ENCODE measurements around the gene UQCRQ. TPM values are rescaled to one million over a fixed set of nuclear protein-coding genes. Genes with fewer than 3 reads are reported as not detected.

UQCRQ gene
- total and polyA plus RNA-seq, 5 experiments from 2014 or later, result 101 to 702 (median 594) TPM

- peaks cover 4 to 10% (median 7%) of the 10 kb centered on the region in 5 donors for H3K27me3 Mint-ChIP-seq
- H3K36me3 Mint-ChIP-seq, result no peaks in the 10 kb centered on the region
- ATAC-seq (no peak), DNase-seq (no peak)
- H3K9me3 Mint-ChIP-seq, result no peaks in the 10 kb centered on the region
- H3K4me1 Mint-ChIP-seq, result no peaks in the 10 kb centered on the region
- H3K27ac Mint-ChIP-seq, result no peak overlapping the region
- H3K4me3 Mint-ChIP-seq, result no peak overlapping the region
- POLR2A ChIA-PET, result interaction anchor here (0.7 kb wide), 1 partner anchor 69 kb away, joined by 3 read pairs; no protein-coding TSS in a partner anchor
Observed at GRCh38 chr5:132856011-132856410, 10.4 kb upstream of the UQCRQ start.

DNA sequence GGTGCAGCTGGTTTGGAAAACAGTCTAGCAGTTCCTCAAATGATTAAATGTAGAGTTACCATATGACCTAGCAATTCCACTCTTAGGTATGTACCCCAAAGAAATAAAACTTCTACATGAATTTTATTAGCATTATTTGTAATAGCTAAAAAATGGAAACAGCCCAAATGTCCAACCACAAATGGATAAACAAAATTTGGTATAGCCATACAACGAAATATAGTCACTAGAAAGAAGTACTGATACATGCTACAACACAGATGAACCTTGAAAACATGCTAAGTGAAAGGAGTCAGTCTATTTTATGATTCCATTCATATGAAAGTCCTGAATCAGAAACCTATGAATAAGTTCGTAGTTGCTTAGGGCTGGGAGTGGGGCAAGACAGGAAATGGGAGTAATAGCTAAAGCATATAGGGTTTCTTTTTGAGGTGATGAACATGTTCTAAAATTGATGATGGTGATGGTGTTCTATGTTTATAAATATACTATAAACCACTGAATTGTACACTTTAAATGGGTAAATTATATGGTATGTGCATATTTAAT, 6.5 kb upstream of the UQCRQ start:
- H3K27me3 Mint-ChIP-seq, result peaks cover 0 to 8% (median 4%) of the 10 kb centered on the region in 5 donors
- H3K9me3 Mint-ChIP-seq, result no peaks in the 10 kb centered on the region
- POLR2A ChIA-PET, result no interaction called here
- H3K4me1 Mint-ChIP-seq, result peaks cover 0 to 2% (median 0%) of the 10 kb centered on the region in 4 donors
- no peaks in the 10 kb centered on the region for H3K36me3 Mint-ChIP-seq
- ATAC-seq, result no peak
- H3K27ac Mint-ChIP-seq, result no peak overlapping the region
- no peak overlapping the region for H3K4me3 Mint-ChIP-seq
- DNase-seq, result no peak

GRCh38 chr5:132860742-132861141, 5.7 kb upstream of the UQCRQ start:
- Mint-ChIP-seq H3K4me3 (no peak overlapping the region), H3K27me3 (peaks cover 0 to 5% (median 1%) of the 10 kb centered on the region in 5 donors), H3K4me1 (peaks cover 3 to 8% (median 6%) of the 10 kb centered on the region in 4 donors), H3K36me3 (no peaks in the 10 kb centered on the region), H3K9me3 (no peaks in the 10 kb centered on the region), H3K27ac (no peak overlapping the region)
- ATAC-seq (no peak), DNase-seq (no peak)
- POLR2A ChIA-PET, result no interaction called here

- no peaks in the 10 kb centered on the region for H3K27me3 Mint-ChIP-seq
- peak overlapping the region; percentile 93 to 100 (median 99) for H3K4me3 Mint-ChIP-seq
- POLR2A ChIA-PET, result interaction anchor here (0.5 to 2.6 kb wide), 4 partner anchors 14 to 309 kb away, joined by 3 to 18 read pairs (median 10); partner anchors contain the start of genes AFF4, HSPA4 and RAD50
- peaks cover 11 to 28% (median 27%) of the 10 kb centered on the region in 4 donors for H3K4me1 Mint-ChIP-seq
- DNase-seq (peak in 2 of 10 donors; percentile 7 to 10), ATAC-seq (peak; percentile 19 to 39)
- H3K36me3 Mint-ChIP-seq, result peaks cover 0 to 23% (median 3%) of the 10 kb centered on the region in 3 donors
- H3K27ac Mint-ChIP-seq, result peak overlapping the region; percentile 98 to 100 (median 100)
- H3K9me3 Mint-ChIP-seq, result no peaks in the 10 kb centered on the region
Observed at GRCh38 chr5:132865668-132866341, 637 bp upstream of the UQCRQ start.

- Mint-ChIP-seq H3K4me3 (peak overlapping the region; percentile 93 to 100 (median 99)), H3K36me3 (peaks cover 0 to 27% (median 3%) of the 10 kb centered on the region in 3 donors), H3K27ac (peak overlapping the region; percentile 98 to 100 (median 100)), H3K4me1 (peaks cover 13 to 28% (median 27%) of the 10 kb centered on the region in 4 donors), H3K27me3 (no peaks in the 10 kb centered on the region), H3K9me3 (no peaks in the 10 kb centered on the region)
- POLR2A ChIA-PET, result interaction anchor here (1.5 to 2.6 kb wide), 3 partner anchors 96 to 310 kb away, joined by 7 to 18 read pairs (median 14); partner anchors contain the start of genes AFF4, HSPA4 and RAD50
- ATAC-seq, result no peak
- no peak for DNase-seq
Observed at GRCh38 chr5:132867046-132867451, 607 bp downstream of the UQCRQ start.

GRCh38 chr5:132868754-132869153, 2.3 kb downstream of the UQCRQ start:
- peaks cover 0 to 33% (median 3%) of the 10 kb centered on the region in 3 donors for H3K36me3 Mint-ChIP-seq
- peak overlapping the region in 8 of 10 donors; percentile 40 to 100 (median 80) for H3K27ac Mint-ChIP-seq
- H3K9me3 Mint-ChIP-seq, result no peaks in the 10 kb centered on the region
- peaks cover 13 to 29% (median 27%) of the 10 kb centered on the region in 4 donors for H3K4me1 Mint-ChIP-seq
- DNase-seq (no peak), ATAC-seq (no peak)
- H3K27me3 Mint-ChIP-seq, result no peaks in the 10 kb centered on the region
- POLR2A ChIA-PET, result interaction anchor here (0.6 to 0.9 kb wide), 3 partner anchors 10 to 187 kb away, joined by 4 to 6 read pairs (median 4); no protein-coding TSS in a partner anchor
- peak overlapping the region in 6 of 10 donors; percentile 13 to 67 (median 40) for H3K4me3 Mint-ChIP-seq

GRCh38 chr5:132870801-132871200, 4.4 kb downstream of the UQCRQ start:
- peak overlapping the region in 6 of 10 donors; percentile 7 to 75 (median 52) for H3K27ac Mint-ChIP-seq

DNA sequence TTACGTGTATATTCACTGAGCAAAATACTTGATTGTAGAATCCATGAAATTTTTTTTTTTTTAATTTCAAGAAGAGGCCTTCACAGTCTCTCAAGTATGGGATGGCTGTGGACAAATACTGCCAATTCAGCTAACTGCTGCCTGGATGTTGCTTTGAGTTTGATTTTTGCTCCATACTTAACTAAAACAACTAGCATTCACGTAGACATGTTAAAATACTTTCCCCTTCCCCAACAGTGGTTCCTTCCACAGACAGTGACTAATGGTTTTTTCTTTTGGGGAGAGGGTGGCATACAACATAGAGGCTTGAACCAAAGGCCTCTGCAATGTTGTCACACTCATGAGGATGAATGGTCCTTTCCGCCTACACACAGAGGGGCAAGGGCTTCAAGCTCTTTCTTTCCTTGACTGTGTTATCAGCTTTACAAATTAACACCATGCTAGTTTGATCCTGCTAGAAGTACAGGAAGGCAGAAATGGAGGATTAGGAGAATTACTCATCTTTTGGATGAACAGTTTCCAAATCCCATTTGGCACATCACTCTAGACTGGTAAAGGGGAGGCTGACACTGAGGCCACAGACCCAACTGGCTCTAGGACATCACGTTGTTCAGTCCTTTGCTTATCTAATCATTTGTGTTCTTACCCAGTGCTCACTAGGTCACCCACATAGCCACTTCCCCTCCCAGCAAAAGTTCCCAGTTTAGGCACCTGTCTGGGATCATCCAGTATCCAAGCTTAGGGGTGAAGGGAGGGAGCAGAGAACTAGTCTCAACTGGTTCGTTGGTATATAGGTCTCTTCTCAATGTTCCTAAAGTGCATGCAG, 5.2 kb downstream of the UQCRQ start:
- no peak overlapping the region for H3K4me3 Mint-ChIP-seq
- no peaks in the 10 kb centered on the region for H3K27me3 Mint-ChIP-seq
- ATAC-seq (no peak), DNase-seq (no peak)
- no peaks in the 10 kb centered on the region for H3K9me3 Mint-ChIP-seq
- peak overlapping the region in 3 of 10 donors; percentile 34 to 52 (median 49) for H3K27ac Mint-ChIP-seq
- POLR2A ChIA-PET, result interaction anchor here (0.7 kb wide), 1 partner anchor 12 kb away, joined by 3 read pairs; no protein-coding TSS in a partner anchor
- peaks cover 0 to 47% (median 3%) of the 10 kb centered on the region in 3 donors for H3K36me3 Mint-ChIP-seq
- H3K4me1 Mint-ChIP-seq, result peaks cover 7 to 16% (median 11%) of the 10 kb centered on the region in 4 donors

More at GRCh38 chr5:132870801-132871200, 4.4 kb downstream of the UQCRQ start:
- H3K9me3 Mint-ChIP-seq, result no peaks in the 10 kb centered on the region
- POLR2A ChIA-PET, result no interaction called here
- no peak overlapping the region for H3K4me3 Mint-ChIP-seq
- ATAC-seq, result no peak
- H3K27me3 Mint-ChIP-seq, result no peaks in the 10 kb centered on the region
- H3K4me1 Mint-ChIP-seq, result peaks cover 10 to 23% (median 19%) of the 10 kb centered on the region in 4 donors
- peaks cover 0 to 44% (median 3%) of the 10 kb centered on the region in 3 donors for H3K36me3 Mint-ChIP-seq
- no peak for DNase-seq

GRCh38 chr5:132872788-132873118, 6.3 kb downstream of the UQCRQ start:
- DNase-seq (no peak), ATAC-seq (no peak)
- Mint-ChIP-seq H3K36me3 (peaks cover 0 to 48% (median 3%) of the 10 kb centered on the region in 3 donors), H3K4me3 (no peak overlapping the region), H3K27ac (peak overlapping the region in 6 of 10 donors; percentile 2 to 80 (median 36)), H3K9me3 (no peaks in the 10 kb centered on the region), H3K27me3 (no peaks in the 10 kb centered on the region), H3K4me1 (peaks cover 2 to 8% (median 4%) of the 10 kb centered on the region in 4 donors)
- POLR2A ChIA-PET, result interaction anchor here (0.7 kb wide), 1 partner anchor 11 kb away, joined by 3 read pairs; no protein-coding TSS in a partner anchor

DNA sequence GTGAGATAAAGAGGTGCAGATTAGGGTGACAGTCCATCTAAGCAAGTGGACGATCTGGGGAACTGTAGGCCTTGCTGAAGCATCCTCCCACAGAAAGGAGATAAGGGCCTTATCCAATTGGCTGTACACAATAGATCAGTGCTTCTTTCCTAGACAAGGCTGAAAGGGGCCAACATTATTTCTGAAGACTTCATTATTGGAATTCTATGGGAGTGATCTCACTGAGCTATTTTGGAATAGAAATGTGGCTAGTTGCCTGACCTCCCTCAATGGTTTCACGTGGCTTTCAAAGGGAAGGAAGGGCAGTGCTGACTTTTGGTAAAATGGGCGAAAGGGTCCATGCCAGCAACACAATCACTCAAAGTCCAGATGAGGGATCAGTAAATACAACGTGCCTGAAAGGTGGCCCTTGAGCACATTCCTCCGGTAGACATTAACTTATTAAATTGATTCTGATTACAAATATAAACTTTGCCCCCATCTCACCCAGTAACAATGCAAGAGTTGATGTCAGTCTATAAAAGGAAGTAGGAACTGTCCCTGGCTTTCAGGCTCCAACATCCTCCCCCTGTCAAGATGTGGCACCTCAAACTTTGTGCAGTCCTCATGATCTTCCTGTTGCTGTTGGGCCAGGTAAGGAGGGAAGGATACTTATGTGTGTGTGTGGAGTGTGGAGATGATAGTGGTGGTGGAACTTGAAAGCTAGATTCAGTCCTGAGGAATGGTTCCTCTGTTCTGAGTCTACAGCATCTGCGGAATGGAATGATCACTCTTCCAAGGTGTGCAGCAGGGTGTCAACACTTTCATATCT, 6.9 kb downstream of the UQCRQ start, which contains the start of gene LEAP2:
Gene LEAP2, plus strand, starts transcription at position 550 of the 811 bp plus-strand sequence. Its CDS starts 27 bp downstream, at position 577.
- H3K9me3 Mint-ChIP-seq, result no peaks in the 10 kb centered on the region
- H3K4me1 Mint-ChIP-seq, result peaks cover 0 to 4% (median 4%) of the 10 kb centered on the region in 4 donors
- peak within 1 kb of the TSS in 9 of 10 donors; percentile 23 to 80 (median 46) for H3K27ac Mint-ChIP-seq
- H3K4me3 Mint-ChIP-seq, result no peak within 1 kb of the TSS
- peaks cover 0 to 50% (median 3%) of the 10 kb centered on the region in 3 donors for H3K36me3 Mint-ChIP-seq
- ATAC-seq (no peak), DNase-seq (no peak)
- POLR2A ChIA-PET, result interaction anchor here (1.6 kb wide), 1 partner anchor 10 kb away, joined by 3 read pairs; no protein-coding TSS in a partner anchor
- no peaks in the 10 kb centered on the region for H3K27me3 Mint-ChIP-seq

GRCh38 chr5:132873930-132874271, 7.5 kb downstream of the UQCRQ start:
- ATAC-seq (no peak), DNase-seq (no peak)
- peak overlapping the region in 5 of 10 donors; percentile 23 to 66 (median 46) for H3K27ac Mint-ChIP-seq
- H3K4me3 Mint-ChIP-seq, result no peak overlapping the region
- no peaks in the 10 kb centered on the region for H3K27me3 Mint-ChIP-seq
- POLR2A ChIA-PET, result interaction anchor here (1.6 kb wide), 1 partner anchor 9 kb away, joined by 3 read pairs; no protein-coding TSS in a partner anchor
- H3K4me1 Mint-ChIP-seq, result peaks cover 0 to 4% (median 2%) of the 10 kb centered on the region in 4 donors
- H3K9me3 Mint-ChIP-seq, result no peaks in the 10 kb centered on the region
- peaks cover 0 to 51% (median under 1%) of the 10 kb centered on the region in 3 donors for H3K36me3 Mint-ChIP-seq

All from naive thymus-derived CD8-positive, alpha-beta T cell (primary cell).